HG03439 (cell line): ENCODE measurements around the gene TMEM51.
"Not testable (repeated sequence)": the region's sequence is repeated elsewhere in the genome, so short reads cannot be mapped to it uniquely, and the experiment has no call there.

Experiments used
- ATAC-seq: cut with Tn5 transposase; IDR thresholded peaks from one replicate; pipeline ENCODE4 v1.9.1; 2021; ENCODE audit warnings: mild to moderate bottlenecking, moderate library complexity; ENCODE audit not compliant: unreplicated experiment

TMEM51 gene

DNA sequence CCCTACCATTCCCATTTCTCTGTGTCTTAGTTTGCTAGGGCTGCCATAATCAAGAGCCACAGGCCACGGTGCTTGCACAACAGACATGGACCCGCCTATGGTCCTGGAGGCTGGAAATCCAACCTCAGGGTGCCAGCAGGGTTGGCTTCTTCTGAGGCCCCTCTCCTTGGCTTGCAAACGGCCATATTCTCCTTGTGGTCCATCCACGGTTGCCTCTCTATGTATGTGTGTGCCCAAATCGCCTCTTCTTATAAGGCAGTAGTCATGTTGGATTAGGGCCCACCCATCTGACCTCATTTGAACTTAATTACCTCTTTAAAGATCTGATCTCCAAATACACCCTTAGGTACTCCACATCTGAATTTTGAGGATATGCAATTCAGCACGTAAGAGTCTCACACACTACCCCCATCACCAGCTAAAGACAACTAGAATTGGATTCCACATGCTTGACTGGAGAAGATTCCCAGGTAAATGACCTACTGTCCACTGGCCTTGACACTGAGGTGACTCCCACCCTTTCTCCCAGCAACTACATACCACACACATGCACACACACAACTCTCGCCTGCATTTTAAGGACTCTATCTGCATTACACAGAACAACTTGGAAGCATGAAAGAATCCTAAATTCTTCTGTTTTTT lies 28.3 kb upstream of the TMEM51 start:
- ATAC-seq = no peak

DNA sequence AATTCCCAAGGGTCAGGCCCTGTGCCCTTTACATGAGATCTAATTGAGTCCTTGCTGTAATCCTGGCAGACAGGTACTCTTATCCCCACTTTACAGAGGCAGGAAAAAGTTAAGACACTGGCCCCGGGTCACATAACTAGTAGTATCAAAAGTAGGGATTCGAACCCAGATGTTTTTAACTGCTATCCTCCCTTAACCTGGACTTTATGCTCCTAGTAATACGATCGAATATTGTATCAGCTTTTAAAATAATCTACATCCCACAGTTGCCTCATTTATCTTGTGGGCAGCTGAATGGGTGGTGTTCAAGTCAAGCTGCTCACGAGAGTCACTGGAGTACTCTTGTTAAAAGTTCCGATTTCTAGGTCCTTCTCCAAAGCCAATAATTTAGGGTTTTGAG lies 25.5 kb upstream of the TMEM51 start:
- no peak for ATAC-seq

DNA sequence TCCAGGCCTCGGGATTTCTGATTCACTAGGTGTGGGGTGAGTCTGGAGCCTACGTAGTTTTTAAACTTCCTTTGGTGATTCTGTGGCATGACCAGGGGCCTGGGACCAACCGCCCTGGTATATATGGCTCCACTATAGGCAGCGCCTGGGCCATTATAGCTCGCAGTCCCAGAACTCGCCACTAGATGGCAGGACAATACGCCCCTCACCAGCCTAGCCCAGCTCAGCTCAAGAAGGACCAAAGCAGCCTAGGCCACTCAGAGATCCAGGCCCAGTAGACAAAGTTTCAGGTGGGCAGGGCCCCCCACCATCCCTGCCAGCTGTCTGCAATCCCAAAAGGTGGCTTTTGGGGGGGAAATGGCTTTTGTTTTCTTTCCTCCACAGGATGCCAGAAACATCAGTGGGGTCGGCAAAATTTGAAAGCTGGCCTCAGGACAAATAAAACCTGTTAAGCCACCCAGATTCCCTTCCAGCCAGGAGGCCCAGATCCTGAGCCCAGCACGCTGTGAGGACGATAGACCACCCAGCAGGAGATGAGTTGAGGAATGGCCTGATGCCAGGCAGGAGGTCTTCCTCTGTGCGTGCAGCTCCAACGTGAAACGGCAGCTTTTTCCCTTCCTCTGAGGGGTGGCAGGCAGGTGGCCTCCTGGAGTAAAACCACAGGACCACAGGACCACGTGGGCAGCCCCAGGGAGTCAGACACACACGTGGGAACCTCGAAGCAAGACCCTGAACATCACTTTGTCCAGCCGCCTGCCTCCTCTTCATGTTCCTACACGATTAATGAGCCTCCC lies 24.8 kb upstream of the TMEM51 start:
- no peak for ATAC-seq

DNA sequence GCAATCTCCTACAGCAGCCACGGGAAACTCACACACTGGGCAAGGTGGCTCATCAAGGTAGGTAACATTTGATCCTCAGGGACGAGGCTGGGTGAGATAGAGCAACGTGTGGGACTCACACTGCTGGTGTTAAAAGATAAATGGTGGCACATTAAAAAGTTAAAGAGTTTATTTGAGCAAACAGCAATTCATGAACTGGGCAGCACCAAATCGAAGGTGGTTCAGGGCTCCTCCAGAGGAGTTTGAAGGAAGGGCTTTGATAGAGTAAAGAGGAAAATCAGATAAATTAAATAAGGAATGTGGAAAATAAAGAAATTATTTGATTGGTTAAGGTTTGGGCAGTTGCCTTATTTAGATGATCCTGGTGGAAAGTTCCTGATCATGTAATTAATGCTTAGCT lies 23.6 kb upstream of the TMEM51 start:
- ATAC-seq = no peak

DNA sequence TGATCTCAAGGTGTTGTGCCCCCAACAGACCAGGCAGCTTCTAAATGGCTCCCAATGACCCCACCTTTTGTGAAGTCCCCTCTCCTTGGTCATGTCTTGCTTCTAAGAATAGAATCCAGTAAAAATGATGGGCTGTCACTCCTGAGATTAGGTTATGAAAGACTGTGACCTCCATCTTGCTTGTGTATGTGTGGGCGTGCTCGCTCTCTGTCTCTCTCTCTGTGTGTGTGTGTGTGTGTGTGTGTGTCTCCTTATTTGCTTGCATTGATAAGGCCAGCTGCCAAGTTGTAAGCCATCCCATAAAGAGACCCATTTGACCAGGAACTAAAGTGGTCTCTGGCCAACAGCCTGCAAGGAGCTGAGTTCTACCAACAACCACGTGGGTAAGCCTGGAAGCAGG lies 22.9 kb upstream of the TMEM51 start:
- no peak for ATAC-seq

DNA sequence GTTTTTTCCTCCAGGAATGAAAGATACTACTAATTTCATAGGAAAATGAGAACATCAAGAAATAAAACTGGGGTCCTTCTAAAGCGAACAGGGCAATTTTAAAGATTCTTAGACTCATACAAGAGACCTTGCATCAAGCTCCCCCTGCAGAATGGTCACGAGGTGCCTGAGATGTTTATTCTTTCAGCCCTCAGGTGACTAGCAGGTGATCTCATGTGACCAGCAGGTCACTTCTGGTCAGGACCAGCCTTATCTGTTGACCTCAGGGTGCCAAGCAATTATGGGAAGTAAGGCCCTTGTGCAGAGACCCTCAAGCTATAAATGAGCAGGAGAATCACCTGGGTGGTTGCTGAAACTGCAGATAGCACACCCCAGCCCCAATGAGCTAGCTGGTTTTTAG lies 20.6 kb upstream of the TMEM51 start:
- no peak for ATAC-seq

DNA sequence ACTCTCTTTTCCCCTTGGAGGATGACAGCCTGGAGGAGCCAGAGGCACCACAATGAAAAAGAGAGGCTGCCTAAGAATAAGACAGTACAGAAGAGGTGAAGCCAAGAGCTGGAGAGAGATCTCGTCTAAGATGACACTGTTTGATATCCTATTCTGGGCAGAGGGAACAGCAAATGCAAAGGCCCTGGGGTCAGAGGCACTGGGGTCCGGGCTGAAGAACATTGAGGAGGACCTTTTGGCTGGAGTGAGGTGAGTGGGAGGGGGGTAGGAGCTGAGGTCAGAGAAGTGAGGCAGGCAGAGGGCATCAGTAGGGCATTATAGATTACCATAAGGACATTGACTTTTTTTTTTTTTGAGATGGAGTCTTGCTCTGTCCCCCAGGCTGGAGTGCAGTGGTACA lies 19.3 kb upstream of the TMEM51 start:
- no peak for ATAC-seq

DNA sequence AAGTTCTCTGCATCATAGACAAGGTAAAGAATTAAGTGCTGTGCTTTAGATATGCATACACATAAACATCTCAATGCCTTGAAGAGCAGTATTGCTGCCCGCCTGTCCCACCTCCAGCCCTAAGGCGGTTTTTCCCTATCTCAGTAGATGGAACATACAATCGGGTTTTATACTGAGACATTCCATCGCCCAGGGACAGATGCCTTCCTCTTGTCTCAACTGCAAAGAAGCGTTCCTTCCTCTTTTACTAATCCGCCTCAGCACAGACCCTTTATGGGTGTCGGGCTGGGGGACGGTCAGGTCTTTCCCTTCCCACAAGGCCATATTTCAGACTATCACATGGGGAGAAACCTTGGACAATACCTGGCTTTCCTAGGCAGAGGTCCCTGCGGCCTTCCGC lies 17.9 kb upstream of the TMEM51 start:
- ATAC-seq = not testable (repeated sequence)

DNA sequence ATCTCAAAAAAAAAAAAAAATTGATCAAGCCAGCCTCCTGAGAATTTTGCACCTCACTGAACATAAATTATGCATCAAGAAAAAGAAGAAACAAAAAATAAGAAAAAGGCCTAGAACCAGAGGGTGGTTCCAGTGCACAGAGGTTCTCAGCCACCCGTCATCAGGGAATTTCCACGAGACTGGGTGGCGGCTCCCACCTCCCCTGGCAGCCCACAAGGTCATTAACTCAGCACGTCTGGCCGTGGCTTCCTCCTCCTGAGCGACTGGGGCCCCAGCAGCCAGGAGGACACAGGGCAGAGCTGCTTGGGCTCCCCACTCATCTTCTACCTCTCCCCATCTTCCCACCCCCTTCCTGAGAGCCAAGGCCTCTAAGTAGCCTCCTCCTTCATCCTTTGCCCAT lies 15.7 kb upstream of the TMEM51 start:
- ATAC-seq = no peak

DNA sequence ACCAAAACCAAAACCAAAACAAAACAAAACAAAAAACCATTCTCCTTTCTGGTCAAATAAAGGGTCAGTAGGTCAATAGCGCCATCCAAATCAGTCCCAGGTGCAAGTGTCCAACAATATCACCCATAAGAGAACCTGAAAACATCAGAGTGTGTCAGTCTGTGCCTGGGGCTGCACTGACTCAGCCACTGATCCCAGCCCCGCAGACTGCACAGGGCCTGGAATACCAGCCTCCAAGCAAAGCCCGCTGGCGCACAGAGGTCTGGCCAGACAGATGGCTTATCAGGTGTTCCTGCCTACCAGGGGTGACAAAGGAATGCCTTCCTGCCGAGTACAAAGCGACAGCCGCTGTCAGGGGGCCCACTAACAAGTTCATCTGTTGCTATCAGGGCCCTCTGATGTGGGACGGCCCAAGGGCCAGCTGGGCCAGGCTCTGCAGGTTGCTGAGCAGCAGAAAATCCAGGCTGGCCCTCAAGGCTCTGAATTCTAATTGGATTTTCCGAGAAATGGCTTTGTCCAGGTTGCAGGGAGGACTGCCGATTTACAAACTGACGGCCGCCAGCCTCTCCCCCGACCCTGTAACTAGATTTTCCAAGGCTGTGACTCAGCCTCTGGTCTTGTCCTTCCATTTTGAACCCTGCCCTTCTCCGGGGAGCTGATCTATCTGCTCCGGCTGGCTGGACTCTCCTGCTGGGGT lies 13.7 kb upstream of the TMEM51 start:
- no peak for ATAC-seq

DNA sequence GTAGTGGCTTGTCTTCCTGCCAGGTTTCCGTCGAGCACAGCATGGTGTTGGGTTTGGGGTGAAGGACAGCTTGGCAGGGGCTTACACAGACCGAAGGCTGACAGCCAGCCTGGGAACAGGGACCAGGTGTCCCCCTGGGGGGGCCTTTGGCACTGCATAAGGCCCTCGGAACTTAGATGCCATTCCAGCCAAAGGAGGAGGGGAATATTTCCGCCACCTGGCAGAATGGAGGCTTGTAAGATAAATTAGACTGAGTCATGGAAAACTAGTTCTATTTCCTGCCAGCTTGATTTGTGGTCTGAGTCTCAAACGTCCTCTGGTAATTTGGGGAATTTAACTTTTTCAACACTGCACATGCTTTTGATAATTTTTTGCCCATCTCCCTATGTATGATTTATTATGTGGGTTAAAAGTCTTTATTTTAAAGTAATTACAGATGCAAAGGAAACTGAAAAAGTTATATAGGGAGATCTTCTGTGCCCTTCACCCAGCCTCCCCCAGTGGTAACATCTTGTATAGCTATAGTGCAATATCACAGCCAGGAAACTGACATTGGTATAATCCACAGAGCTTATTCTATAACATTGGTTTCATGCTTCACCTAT lies 11.5 kb upstream of the TMEM51 start:
- no peak for ATAC-seq

DNA sequence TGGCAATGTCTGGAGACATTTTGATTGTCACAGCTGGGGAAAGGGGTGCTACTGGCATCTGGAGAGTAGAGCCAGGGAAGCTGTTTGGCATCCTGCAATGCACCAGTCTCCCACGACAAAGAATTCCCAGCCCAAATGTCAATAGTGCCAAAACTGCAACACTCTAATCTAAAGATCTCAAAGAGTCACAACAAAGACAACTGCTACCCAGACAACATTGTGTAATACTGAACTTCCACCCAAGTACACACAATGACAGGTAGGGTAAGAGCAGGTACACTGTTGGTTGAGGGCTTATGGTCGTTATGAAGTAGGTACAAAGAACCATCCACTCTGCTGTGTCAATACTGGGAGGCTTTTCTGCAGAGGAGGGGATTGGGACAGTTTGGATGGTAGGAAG lies 8.2 kb upstream of the TMEM51 start:
- ATAC-seq = no peak

DNA sequence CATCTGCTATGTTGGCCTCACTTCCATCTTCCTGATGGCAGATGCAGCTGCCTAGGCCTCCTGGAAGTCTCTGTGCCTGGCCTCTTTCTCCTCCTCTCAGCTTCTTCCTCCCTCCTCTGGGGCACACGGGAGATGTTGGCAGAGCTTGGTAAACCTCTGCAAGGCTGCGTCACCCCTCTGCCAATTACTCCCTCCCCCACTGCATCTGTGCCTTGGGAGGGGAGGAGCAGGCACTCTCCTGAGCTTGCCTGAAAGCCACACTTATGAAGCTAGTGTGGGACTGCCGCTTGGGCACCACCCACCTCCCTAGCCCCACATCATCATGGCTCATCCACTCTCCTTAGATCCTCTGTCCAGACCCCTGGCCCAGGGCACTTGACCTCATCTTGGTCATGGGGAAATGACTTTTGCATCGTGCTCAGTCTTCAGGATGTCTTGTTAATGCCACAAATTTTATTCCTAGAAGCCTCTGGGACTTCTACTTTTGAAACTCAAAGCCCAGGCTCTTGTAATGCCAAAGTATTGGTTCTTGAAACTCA lies 7.3 kb upstream of the TMEM51 start:
- ATAC-seq = no peak

DNA sequence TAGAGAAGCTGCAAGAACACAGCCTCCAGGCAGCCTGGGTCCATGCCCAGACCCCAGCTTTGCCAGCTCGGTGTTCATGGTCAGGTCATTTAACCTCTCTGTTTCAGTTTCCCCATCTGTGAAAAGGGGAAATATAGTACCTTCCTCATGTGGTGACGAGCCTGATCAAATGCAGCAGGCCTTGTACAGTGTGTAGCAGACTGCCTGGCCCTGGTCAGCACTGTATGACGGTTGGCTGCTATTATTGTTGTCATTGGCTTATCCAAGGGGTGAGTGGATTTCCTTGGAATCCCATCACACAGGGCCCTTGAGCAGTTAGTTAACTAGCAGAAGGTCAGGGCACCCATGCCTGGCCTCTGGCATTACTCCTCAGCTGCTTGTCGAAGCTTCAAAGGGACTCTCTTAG lies 6.6 kb upstream of the TMEM51 start:
- ATAC-seq = no peak

DNA sequence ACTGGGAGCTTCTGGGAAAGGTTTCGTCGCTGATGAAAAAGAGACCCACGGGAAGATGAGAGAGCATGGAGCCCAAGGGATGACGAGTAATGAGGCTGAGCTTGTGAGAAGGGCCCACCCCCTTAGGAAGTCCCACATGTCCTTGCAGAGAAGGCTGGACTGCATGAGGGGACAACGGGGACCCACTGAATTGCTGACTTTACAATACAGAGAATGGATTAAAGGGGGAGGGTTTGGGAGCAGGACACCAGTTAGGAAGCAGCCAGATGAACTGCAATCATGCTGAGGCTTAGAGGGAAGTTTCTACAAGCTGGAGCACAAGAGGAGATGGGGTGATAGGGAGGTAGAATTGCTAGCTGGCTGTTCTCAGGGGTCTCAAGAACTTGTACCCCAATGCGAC lies 5.5 kb upstream of the TMEM51 start:
- no peak for ATAC-seq

DNA sequence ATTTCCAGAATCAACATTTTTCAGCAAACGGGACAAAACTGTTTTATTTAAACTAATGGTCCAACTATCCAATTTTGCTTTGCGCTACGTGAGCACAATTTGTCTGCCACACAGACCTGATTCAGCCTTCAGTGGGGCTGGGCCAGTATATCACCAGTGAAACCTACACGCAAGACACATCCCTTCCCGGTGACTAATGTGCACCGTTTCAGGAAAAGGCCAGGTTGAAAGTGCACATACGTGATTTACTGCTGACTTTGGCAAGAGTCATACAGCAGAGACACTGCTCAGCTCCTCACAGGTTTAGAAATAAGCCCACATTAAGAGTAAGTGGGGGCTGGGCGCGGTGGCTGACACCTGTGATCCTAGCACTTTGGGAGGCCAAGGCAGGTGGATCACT lies 5.1 kb upstream of the TMEM51 start:
- ATAC-seq = no peak

DNA sequence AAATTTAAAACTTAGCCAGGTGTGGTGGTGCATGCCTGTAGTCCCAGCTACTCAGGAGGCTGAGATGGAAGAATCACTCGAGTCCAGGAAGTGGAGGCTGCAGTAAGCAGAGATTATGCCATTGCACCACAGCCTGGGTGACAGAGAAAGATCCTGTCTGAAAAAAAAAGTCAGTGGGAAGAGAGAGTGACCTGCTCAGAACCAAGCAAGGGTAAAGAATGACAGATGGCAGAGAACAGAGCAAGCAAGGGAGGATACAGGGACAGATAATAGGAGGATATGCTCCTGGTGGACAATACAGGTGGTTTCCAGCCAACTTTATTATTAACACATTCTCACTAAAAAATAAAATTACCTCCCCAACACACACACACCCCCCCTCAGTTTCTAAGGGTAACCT lies 4.6 kb upstream of the TMEM51 start:
- no peak for ATAC-seq

DNA sequence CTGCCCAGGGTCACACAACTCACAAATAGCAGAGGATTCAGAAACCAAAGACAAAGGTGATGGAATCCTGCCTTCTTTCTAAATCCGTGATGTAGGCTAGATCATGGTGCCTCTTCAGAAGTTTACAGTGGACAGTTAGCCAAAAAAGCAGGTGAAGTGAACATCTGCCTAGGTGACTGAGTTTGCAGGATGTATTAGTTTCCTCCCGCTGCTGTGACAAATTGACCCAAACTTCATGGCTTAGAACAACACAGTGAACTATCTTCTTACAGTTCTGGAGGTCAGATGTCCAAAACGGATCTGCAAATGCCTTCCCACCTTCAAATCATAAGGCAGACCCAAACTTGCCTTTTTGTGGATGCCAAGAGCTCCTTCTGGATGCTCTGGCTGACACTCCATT lies 3.2 kb upstream of the TMEM51 start:
- ATAC-seq = no peak

DNA sequence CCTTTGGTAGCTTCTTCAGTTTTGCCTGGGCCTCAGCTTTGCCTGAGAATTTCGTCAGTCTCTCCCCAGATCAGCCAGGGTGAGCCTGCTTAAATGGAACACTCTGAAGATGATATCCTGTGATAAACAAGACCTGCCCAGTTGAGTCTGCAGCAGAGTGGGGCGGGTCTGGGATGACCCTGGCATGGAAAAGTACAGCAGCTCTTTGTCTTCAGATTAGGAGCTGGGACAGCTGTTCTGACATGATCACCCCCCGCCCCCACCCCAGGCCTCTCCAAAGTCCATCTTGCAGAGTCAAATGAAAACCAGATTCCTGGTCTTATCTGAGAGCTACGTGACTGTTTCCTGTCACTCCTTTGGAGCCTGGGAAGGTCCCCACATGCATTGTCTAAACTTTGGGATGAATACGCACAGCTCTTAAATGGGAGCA lies 2.2 kb upstream of the TMEM51 start:
- no peak for ATAC-seq

DNA sequence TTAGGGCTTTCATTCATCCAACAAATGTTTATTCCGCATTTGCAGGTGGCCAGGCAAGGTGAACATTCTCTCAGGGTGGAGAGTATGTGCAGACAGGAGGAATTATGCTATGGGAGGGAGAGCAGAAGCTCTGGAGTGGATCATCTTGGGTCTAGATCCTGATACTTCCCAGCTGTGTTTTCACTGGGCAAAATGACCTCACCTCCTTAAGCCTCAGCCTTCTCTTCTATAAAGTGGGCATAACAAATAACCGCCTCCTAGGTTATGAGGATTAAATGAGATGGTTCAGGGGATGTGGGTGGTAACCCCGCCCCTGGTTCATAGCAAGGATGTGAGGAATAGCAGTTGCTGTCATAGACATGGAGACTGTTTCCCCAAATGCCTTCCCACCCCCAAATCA lies 1.7 kb upstream of the TMEM51 start:
- ATAC-seq = no peak
